ENCODE results near the gene EPHA7. TPM values are rescaled to one million over a fixed set of nuclear protein-coding genes. Genes with fewer than 3 reads are reported as not detected.

Gene EPHA7
- total RNA-seq, 3 donors from 2014 or later: 0.66 to 1.8 (median 0.80) TPM

DNA sequence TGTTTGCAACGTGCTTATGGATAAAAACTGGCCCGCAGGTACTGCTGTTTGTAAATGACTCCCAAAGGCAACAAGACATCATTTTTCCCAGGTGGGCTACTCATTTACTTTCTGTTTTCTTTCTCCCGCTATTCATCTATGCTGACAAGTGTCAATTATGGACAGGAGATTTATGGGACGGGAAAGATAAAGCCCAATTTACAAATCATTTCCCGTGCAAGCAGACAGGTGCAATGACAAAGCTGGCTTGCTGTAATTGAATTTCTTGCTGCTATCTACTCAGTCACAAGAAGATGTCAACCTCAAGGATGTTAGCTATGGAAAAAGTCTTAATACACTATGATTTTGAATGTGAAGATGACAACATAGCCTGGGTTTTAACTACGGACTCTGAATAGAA lies 125.5 kb downstream of the EPHA7 start:
- intact Hi-C loops (cut with DNase I; ENCODE audit: low total_unique reads): no loop called here
- DNase-seq (ENCODE audit: low spot score in 2 of 2): no peak
- no peak overlapping the region for H3K27ac ChIP-seq
- no peaks in the 10 kb centered on the region for H3K27me3 ChIP-seq
- no peaks in the 10 kb centered on the region for H3K4me1 ChIP-seq
- TF ChIP-seq POLR2AphosphoS5 (IDR thresholded peaks at IDR 0.05) (no peak), POLR2A (IDR thresholded peaks at IDR 0.05) (no peak)
- TF ChIP-seq, protein P1, sequence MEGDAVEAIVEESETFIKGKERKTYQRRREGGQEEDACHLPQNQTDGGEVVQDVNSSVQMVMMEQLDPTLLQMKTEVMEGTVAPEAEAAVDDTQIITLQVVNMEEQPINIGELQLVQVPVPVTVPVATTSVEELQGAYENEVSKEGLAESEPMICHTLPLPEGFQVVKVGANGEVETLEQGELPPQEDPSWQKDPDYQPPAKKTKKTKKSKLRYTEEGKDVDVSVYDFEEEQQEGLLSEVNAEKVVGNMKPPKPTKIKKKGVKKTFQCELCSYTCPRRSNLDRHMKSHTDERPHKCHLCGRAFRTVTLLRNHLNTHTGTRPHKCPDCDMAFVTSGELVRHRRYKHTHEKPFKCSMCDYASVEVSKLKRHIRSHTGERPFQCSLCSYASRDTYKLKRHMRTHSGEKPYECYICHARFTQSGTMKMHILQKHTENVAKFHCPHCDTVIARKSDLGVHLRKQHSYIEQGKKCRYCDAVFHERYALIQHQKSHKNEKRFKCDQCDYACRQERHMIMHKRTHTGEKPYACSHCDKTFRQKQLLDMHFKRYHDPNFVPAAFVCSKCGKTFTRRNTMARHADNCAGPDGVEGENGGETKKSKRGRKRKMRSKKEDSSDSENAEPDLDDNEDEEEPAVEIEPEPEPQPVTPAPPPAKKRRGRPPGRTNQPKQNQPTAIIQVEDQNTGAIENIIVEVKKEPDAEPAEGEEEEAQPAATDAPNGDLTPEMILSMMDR (IDR thresholded peaks at IDR 0.05): no peak
- H3K4me3 ChIP-seq: no peak overlapping the region
- no peaks in the 10 kb centered on the region for H3K9me3 ChIP-seq
- H3K36me3 ChIP-seq: no peaks in the 10 kb centered on the region

DNA sequence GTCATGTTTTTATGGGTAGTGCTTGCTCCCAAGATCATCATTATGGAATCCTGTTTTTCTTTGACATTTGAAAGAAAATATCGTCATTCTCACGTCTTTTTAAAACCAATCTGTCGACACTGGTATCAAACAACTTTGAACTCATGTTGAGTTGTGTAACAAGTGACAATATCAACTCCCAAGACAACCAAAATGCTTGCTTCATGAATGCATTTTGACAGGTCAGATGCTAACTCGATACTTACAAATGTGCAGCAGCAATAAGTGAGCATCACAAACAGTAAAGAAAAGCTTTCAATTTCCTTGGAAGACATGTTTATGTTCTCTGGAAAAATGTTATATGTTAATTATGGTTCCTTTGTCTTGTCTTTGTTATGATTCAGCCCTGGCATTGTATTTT lies 125.9 kb downstream of the EPHA7 start:
- Histone ChIP-seq H3K36me3 (no peaks in the 10 kb centered on the region), H3K4me1 (no peaks in the 10 kb centered on the region), H3K4me3 (no peak overlapping the region), H3K27ac (no peak overlapping the region), H3K9me3 (no peaks in the 10 kb centered on the region), H3K27me3 (no peaks in the 10 kb centered on the region)
- no peak for DNase-seq (ENCODE audit: low spot score in 2 of 2)
- TF ChIP-seq POLR2A (IDR thresholded peaks at IDR 0.05) (no peak), POLR2AphosphoS5 (IDR thresholded peaks at IDR 0.05) (no peak)
- TF ChIP-seq, protein P1 (IDR thresholded peaks at IDR 0.05): no peak
- intact Hi-C loops (cut with DNase I; ENCODE audit: low total_unique reads): no loop called here

DNA sequence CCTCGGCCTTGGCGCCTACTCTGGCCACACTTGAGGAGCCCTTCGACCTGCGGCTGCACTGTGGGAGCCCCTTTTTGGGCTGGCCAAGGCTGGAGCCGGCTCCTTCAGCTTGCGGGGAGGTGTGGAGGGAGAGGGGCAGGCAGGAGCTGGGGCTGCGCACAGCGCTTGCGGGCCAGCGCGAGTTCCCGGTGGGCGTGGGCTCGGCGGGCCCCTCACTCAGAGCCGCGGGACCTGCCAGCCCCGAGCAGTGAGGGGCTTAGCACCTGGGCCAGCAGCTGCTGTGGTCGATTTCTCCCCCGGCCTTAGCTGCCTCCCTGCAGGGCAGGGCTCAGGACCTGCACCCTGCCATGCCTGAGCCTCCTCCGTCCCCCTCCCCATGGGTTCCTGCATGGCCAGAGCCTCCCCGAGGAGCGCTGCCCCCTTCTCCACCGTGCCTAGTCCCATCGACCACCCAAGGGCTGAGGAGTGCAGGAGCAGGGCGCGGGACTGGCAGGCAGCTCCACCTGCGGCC lies 136.8 kb downstream of the EPHA7 start:
- TF ChIP-seq, protein P1 (IDR thresholded peaks at IDR 0.05): no peak
- TF ChIP-seq POLR2AphosphoS5 (IDR thresholded peaks at IDR 0.05): no peak
- no peak for TF ChIP-seq POLR2A (IDR thresholded peaks at IDR 0.05)
- peaks cover 0 to 4% of the 10 kb centered on the region in 2 donors for H3K9me3 ChIP-seq
- H3K36me3 ChIP-seq: no peaks in the 10 kb centered on the region
- no peaks in the 10 kb centered on the region for H3K4me1 ChIP-seq
- no peak overlapping the region for H3K4me3 ChIP-seq
- no peak for DNase-seq (ENCODE audit: low spot score in 2 of 2)
- H3K27ac ChIP-seq: no peak overlapping the region
- intact Hi-C loops (cut with DNase I; ENCODE audit: low total_unique reads): no loop called here
- H3K27me3 ChIP-seq: no peaks in the 10 kb centered on the region

DNA sequence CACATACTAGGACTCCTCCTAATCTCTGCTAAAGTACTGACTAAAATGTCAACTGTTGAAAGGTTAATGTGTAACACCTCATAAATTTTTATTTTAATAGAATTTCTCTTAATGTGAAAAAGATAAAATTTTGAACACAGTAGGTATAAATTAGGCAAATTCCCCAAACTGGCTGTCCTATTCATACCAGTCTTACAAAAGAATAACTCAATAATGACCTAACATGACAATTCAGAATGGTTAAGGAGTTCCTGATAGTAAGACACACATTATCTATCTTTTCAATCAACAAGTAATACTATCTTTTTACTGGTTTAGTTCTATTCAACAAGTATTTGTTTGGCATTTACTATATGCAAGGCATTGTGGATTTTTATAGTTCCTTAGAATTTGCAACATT lies 141.1 kb downstream of the EPHA7 start:
- Histone ChIP-seq H3K27me3 (no peaks in the 10 kb centered on the region), H3K4me3 (no peak overlapping the region), H3K4me1 (no peaks in the 10 kb centered on the region), H3K27ac (no peak overlapping the region), H3K9me3 (peaks cover 0 to 4% of the 10 kb centered on the region in 2 donors), H3K36me3 (no peaks in the 10 kb centered on the region)
- no peak for DNase-seq (ENCODE audit: low spot score in 2 of 2)
- intact Hi-C loops (cut with DNase I; ENCODE audit: low total_unique reads): no loop called here
- TF ChIP-seq POLR2AphosphoS5 (IDR thresholded peaks at IDR 0.05) (no peak), POLR2A (IDR thresholded peaks at IDR 0.05) (no peak)
- TF ChIP-seq, protein P1 (IDR thresholded peaks at IDR 0.05): no peak

DNA sequence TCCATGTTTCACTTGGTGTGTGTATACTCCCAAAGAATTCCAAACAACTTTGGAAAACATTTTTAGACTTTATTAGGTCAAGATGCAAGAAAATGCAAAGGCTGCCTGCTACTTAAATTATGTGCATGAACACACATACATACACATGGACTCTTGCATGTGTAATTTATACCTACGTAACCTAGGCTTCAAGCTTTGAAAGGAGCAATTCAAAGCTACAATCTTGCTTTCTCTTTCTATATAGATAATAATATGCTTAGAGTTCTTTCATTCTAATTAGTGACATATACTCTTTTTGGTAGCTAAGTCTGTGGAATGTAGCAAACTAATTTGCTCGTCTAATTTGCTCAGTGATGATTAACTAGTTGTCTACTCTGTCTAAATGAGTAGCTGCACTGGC lies 146.5 kb downstream of the EPHA7 start:
- TF ChIP-seq POLR2A (IDR thresholded peaks at IDR 0.05) (no peak), POLR2AphosphoS5 (IDR thresholded peaks at IDR 0.05) (no peak)
- TF ChIP-seq, protein P1 (IDR thresholded peaks at IDR 0.05): no peak
- H3K36me3 ChIP-seq: no peaks in the 10 kb centered on the region
- no peaks in the 10 kb centered on the region for H3K4me1 ChIP-seq
- no peaks in the 10 kb centered on the region for H3K9me3 ChIP-seq
- H3K4me3 ChIP-seq: no peak overlapping the region
- H3K27ac ChIP-seq: no peak overlapping the region
- H3K27me3 ChIP-seq: no peaks in the 10 kb centered on the region
- no peak for DNase-seq (ENCODE audit: low spot score in 2 of 2)
- intact Hi-C loops (cut with DNase I; ENCODE audit: low total_unique reads): no loop called here

Measured in breast epithelium (tissue), 4 donors.